IMR-90 (cell line): Measurements from ENCODE around the gene EPHA6. TPM values are rescaled to one million over a fixed set of nuclear protein-coding genes. Genes with fewer than 3 reads are reported as not detected.

ENCODE experiments used
- ATAC-seq: fragments of 200-7000 bp; cut with Tn5 transposase; 2 replicates; pipeline ENCODE4 v1.9.1; 2020; ENCODE audit warnings: low read depth, mild to moderate bottlenecking, moderate library complexity
- BruUV-seq: library from RNA; stranded (reverse); fragments of 400-500 nt; replicated peaks from 2 replicates; lab custom pipeline; 2021; lab: Mats Ljungman, UMichigan
- CTCF ChIA-PET: fragments of 300-600 bp; formaldehyde crosslinking; extraction: SDS; loops from one replicate; lab custom pipeline; 2021; ENCODE audit warnings: antibody characterized with exemption; lab: Yijun Ruan, JAX
- POLR2A ChIA-PET: fragments of 300-600 bp; sonication (Branson Sonifier 250); formaldehyde crosslinking; loops from one replicate; lab custom pipeline; 2022; ENCODE audit warnings: antibody characterized with exemption; ENCODE audit not compliant: unreplicated experiment; lab: Charles Lee
- DNase-seq: peaks from one replicate; pipeline ENCODE4 v3.0.0; 2013
- H2AFZ ChIP-seq: replicated peaks from 2 replicates; pipeline ENCODE3; 2013; ENCODE audit warnings: low read length, mild to moderate bottlenecking; ENCODE audit not compliant: poor library complexity
- H2AK5ac ChIP-seq: 2 replicates; pipeline ENCODE4 v1.6.1; 2013; ENCODE audit warnings: low read depth, low read length, inconsistent platforms
- H2AK9ac ChIP-seq: replicated peaks from 2 replicates; pipeline ENCODE3; 2013; ENCODE audit warnings: mild to moderate bottlenecking, low read depth, low read length, moderate library complexity; ENCODE audit not compliant: poor library complexity
- H2BK120ac ChIP-seq: 2 replicates; pipeline ENCODE4 v1.6.1; 2013; ENCODE audit warnings: low read depth, low read length, inconsistent platforms
- H2BK15ac ChIP-seq: 3 replicates; pipeline ENCODE4 v1.6.1; 2013; ENCODE audit warnings: low read depth, low read length, inconsistent platforms
- H2BK20ac ChIP-seq: 2 replicates; pipeline ENCODE4 v1.6.1; 2013; ENCODE audit warnings: low read depth, mild to moderate bottlenecking, inconsistent platforms, low read length, moderate library complexity
- H2BK5ac ChIP-seq: 2 replicates; pipeline ENCODE4 v1.6.1; 2013; ENCODE audit warnings: mild to moderate bottlenecking, low read depth, low read length, inconsistent platforms; ENCODE audit not compliant: poor library complexity, severe bottlenecking
- H3K14ac ChIP-seq: replicated peaks from 2 replicates; pipeline ENCODE4 v1.6.1; 2013; ENCODE audit warnings: low read depth, low read length, inconsistent platforms
- H3K18ac ChIP-seq: 2 replicates; pipeline ENCODE4 v1.6.1; 2013; ENCODE audit warnings: low read depth, low read length, control low read depth
- H3K23ac ChIP-seq: 2 replicates; pipeline ENCODE4 v1.6.1; 2013; ENCODE audit warnings: low read depth, low read length, inconsistent platforms
- H3K27ac ChIP-seq: 2 replicates; pipeline ENCODE4 v1.5.1; 2013; ENCODE audit warnings: mild to moderate bottlenecking, control low read depth, low read length; ENCODE audit not compliant: insufficient read depth
- H3K27me3 ChIP-seq: 2 replicates; pipeline ENCODE4 v1.6.1; 2013; ENCODE audit warnings: low read length; ENCODE audit not compliant: control insufficient read depth, insufficient read depth
- H3K36me3 ChIP-seq: 2 replicates; pipeline ENCODE4 v1.6.1; 2013; ENCODE audit warnings: low read length, mixed read lengths; ENCODE audit not compliant: control insufficient read depth, insufficient read depth
- H3K4ac ChIP-seq: 2 replicates; pipeline ENCODE4 v1.6.1; 2013; ENCODE audit warnings: low read depth, low read length, inconsistent platforms
- H3K4me1 ChIP-seq: 2 replicates; pipeline ENCODE4 v1.6.1; 2013; ENCODE audit warnings: low read length, mixed read lengths; ENCODE audit not compliant: control insufficient read depth, insufficient read depth
- H3K4me2 ChIP-seq: 2 replicates; pipeline ENCODE4 v1.6.1; 2013; ENCODE audit warnings: low read depth, mild to moderate bottlenecking, control low read depth, low read length, moderate library complexity
- H3K4me3 ChIP-seq: 2 replicates; pipeline ENCODE4 v1.5.1; 2013; ENCODE audit warnings: low read depth, mild to moderate bottlenecking, control low read depth, low read length, moderate library complexity; ENCODE audit not compliant: insufficient read depth
- H3K56ac ChIP-seq: 2 replicates; pipeline ENCODE4 v1.6.1; 2013; ENCODE audit warnings: low read length, inconsistent platforms; ENCODE audit not compliant: insufficient read depth; ENCODE audit errors: extremely low read depth
- H3K79me1 ChIP-seq, 2 experiments: 2 replicates each; pipeline ENCODE4 v1.6.1; 2013; ENCODE audit warnings: low read length in 2 of 2, inconsistent platforms in 1 of 2, low read depth in 1 of 2
- H3K9ac ChIP-seq: 2 replicates; pipeline ENCODE4 v1.6.1; 2013; ENCODE audit warnings: low read depth, low read length, control low read depth
- H3K9me1 ChIP-seq: 2 replicates; pipeline ENCODE4 v1.6.1; 2013; ENCODE audit warnings: low read length, inconsistent platforms; ENCODE audit not compliant: insufficient read depth
- H3K9me3 ChIP-seq: 2 replicates; pipeline ENCODE4 v1.6.1; 2013; ENCODE audit warnings: low read length; ENCODE audit not compliant: control insufficient read depth, insufficient read depth
- H4K20me1 ChIP-seq: 2 replicates; pipeline ENCODE4 v1.6.1; 2013; ENCODE audit warnings: low read length, inconsistent platforms; ENCODE audit not compliant: insufficient read depth
- H4K5ac ChIP-seq: 2 replicates; pipeline ENCODE4 v1.6.1; 2013; ENCODE audit warnings: mild to moderate bottlenecking, low read depth, low read length, control low read depth
- H4K8ac ChIP-seq, 2 experiments: 2 replicates each; pipeline ENCODE4 v1.6.1; 2013; ENCODE audit warnings: low read depth in 2 of 2, low read length in 2 of 2, control low read depth in 1 of 2, inconsistent platforms in 1 of 2
- H4K91ac ChIP-seq: 2 replicates; pipeline ENCODE4 v1.6.1; 2013; ENCODE audit warnings: low read depth, low read length, inconsistent platforms; ENCODE audit not compliant: insufficient read depth
- ELK1 ChIP-seq: fragments of 150-350 bp; IDR thresholded peaks from 2 replicates; pipeline ENCODE4 v1.6.1; 2016; ENCODE audit warnings: low read depth, mild to moderate bottlenecking, low read length, moderate library complexity, borderline replicate concordance
- MAFK ChIP-seq: IDR thresholded peaks from 2 replicates; pipeline ENCODE4 v1.6.1; 2012; ENCODE audit warnings: low read depth, low read length, improper control_type of control experiment
- MAZ ChIP-seq: IDR thresholded peaks from 2 replicates; pipeline ENCODE4 v1.6.1; 2012; ENCODE audit warnings: low read depth, mild to moderate bottlenecking, low read length, improper control_type of control experiment, moderate library complexity, borderline replicate concordance
- RCOR1 ChIP-seq: IDR thresholded peaks from 2 replicates; pipeline ENCODE4 v1.6.1; 2012; ENCODE audit warnings: mild to moderate bottlenecking, low read length, improper control_type of control experiment; ENCODE audit not compliant: insufficient replicate concordance
- WGBS, 2 experiments: methylation state at CpG; one replicate each; pipeline versions ENCODE4 v1.1.5 to v1.1.7; 2013; ENCODE audit warnings: missing lambda C conversion rate in 2 of 2; ENCODE audit not compliant: insufficient read length in 1 of 2; ENCODE audit errors: extremely low coverage in 2 of 2; 5-methylcytosine and 5-hydroxymethylcytosine counted together
- dilution Hi-C: fragments of 300-500 bp; cut with HindIII; formaldehyde crosslinking; loops from one replicate; pipeline ENCODE4 v1.14.3; 2018; ENCODE audit warnings: low sequenced_read_pairs; ENCODE audit not compliant: unreplicated experiment
- in situ Hi-C: fragments of 300-500 bp; cut with MboI; formaldehyde crosslinking; loops from 3 replicates; pipeline ENCODE4 v1.14.3; 2019; ENCODE audit warnings: low sequenced_read_pairs, inconsistent platforms, mixed read lengths
- intact Hi-C: fragments of 100-400 bp; cut with micrococcal nuclease; formaldehyde crosslinking; loops from 2 replicates; pipeline ENCODE4 v1.10.0; 2022
- polyA plus RNA-seq, 3 experiments: library from polyadenylated mRNA; depleted of rRNA; stranded (reverse); fragments of >200 nt; gene quantifications; 2 replicates each; pipeline ENCODE4 v1.2.3, GENCODE V29; 2012; ENCODE audit warnings: low replicate concordance in 1 of 3
- total RNA-seq: library from RNA; depleted of rRNA; stranded (reverse); fragments of >200 nt; gene quantifications from 2 replicates; pipeline ENCODE4 v1.2.3, GENCODE V29; 2012

The EPHA6 gene
- total and polyA plus RNA-seq, 2 of the 4 experiments (the other 2 are of a cell fraction), result not detected

GRCh38 chr3:97121386-97121785 is 307.0 kb downstream of the EPHA6 start:
- in situ Hi-C loops, result no loop called here

More at GRCh38 chr3:97121386-97121785, 307.0 kb downstream of the EPHA6 start:
- Histone ChIP-seq H2AK9ac (no peak overlapping the region), H3K56ac (no peak overlapping the region), H2BK15ac (no peak overlapping the region), H4K20me1 (no peaks in the 10 kb centered on the region), H4K91ac (no peak overlapping the region), H3K4ac (no peak overlapping the region), H2BK120ac (no peak overlapping the region), H3K9ac (no peak overlapping the region), H3K79me1 (no peaks in the 10 kb centered on the region), H3K27me3 (no peaks in the 10 kb centered on the region), H3K9me1 (no peaks in the 10 kb centered on the region), H4K5ac (no peak overlapping the region), H3K36me3 (no peaks in the 10 kb centered on the region), H3K14ac (no peak overlapping the region), H4K8ac (no peak overlapping the region), H3K23ac (no peak overlapping the region), H2BK5ac (no peak overlapping the region), H2AFZ (no peak overlapping the region), H2AK5ac (no peak overlapping the region), H3K9me3 (peaks cover 4% of the 10 kb centered on the region; the same call in 1 of the 2 replicates), H3K18ac (no peak overlapping the region), H3K4me1 (no peaks in the 10 kb centered on the region), H3K27ac (no peak overlapping the region), H2BK20ac (no peak overlapping the region), H3K4me2 (no peak overlapping the region), H3K4me3 (no peak overlapping the region)
- no TSS peak for BruUV-seq
- WGBS, 2 experiments, result no CpG with 5 or more reads among the region's 1 CpG
- POLR2A ChIA-PET, result no interaction called here
- DNase-seq, result no peak
- intact Hi-C loops, result no loop called here
- CTCF ChIA-PET, result no interaction called here
- dilution Hi-C loops, result no loop called here
- no peak for ATAC-seq
- TF ChIP-seq MAZ (no peak), RCOR1 (no peak), MAFK (no peak), ELK1 (no peak)
